GM12873 (cell line): ENCODE results near the gene DCUN1D3.

ENCODE experiments used
- CTCF ChIP-seq: IDR thresholded peaks from 2 replicates; pipeline ENCODE4 v1.5.1; 2012; ENCODE audit warnings: low read depth, mild to moderate bottlenecking, moderate library complexity, low read length, control low read depth; ENCODE audit not compliant: insufficient read depth; ENCODE audit errors: missing control alignments

Gene DCUN1D3

GRCh38 chr16:20881503-20881878 is 18.7 kb downstream of the DCUN1D3 start:
- TF ChIP-seq CTCF, result no peak

GRCh38 chr16:20880867-20881502 is 19.2 kb downstream of the DCUN1D3 start:
- no peak for TF ChIP-seq CTCF

- TF ChIP-seq CTCF, result no peak
Observed at GRCh38 chr16:20879175-20880040, 20.8 kb downstream of the DCUN1D3 start.

GRCh38 chr16:20878682-20879147 is 21.4 kb downstream of the DCUN1D3 start:
- no peak for TF ChIP-seq CTCF

GRCh38 chr16:20875355-20875650 is 24.9 kb downstream of the DCUN1D3 start:
- no peak for TF ChIP-seq CTCF

- TF ChIP-seq CTCF, result no peak
Observed at GRCh38 chr16:20874088-20874581, 26.0 kb downstream of the DCUN1D3 start.

- no peak for TF ChIP-seq CTCF
Observed at GRCh38 chr16:20873331-20873730, 26.8 kb downstream of the DCUN1D3 start.
